ENCODE measurements around the gene SLC9A5. TPM values are rescaled to one million over a fixed set of nuclear protein-coding genes. Genes with fewer than 3 reads are reported as not detected.

Gene SLC9A5
- total and polyA plus RNA-seq, 9 donors = 0.36 to 3.1 (median 1.2) TPM

- intact Hi-C loops (cut with DNase I) = no loop called here
- 89 to 92% (median 91%) methylated on average over 39 to 40 of the region's 40 CpGs for whole genome bisulfite sequencing, 3 donors
- H3K4me1 ChIP-seq (ENCODE audit: insufficient read depth) = peaks cover 1% of the 10 kb centered on the region
- no peak overlapping the region for H3K27ac ChIP-seq
- H3K27me3 ChIP-seq = no peaks in the 10 kb centered on the region
- TF ChIP-seq EP300 (IDR thresholded peaks at IDR 0.05) (no peak), POLR2A (IDR thresholded peaks at IDR 0.05) (no peak), CTCF (IDR thresholded peaks at IDR 0.05) (no peak)
- no peak for DNase-seq
- H3K9me3 ChIP-seq = no peaks in the 10 kb centered on the region
- no peak overlapping the region for H3K4me3 ChIP-seq
- H3K36me3 ChIP-seq = no peaks in the 10 kb centered on the region
Observed at GRCh38 chr16:67201411-67202345, 47.1 kb upstream of the SLC9A5 start.

DNA sequence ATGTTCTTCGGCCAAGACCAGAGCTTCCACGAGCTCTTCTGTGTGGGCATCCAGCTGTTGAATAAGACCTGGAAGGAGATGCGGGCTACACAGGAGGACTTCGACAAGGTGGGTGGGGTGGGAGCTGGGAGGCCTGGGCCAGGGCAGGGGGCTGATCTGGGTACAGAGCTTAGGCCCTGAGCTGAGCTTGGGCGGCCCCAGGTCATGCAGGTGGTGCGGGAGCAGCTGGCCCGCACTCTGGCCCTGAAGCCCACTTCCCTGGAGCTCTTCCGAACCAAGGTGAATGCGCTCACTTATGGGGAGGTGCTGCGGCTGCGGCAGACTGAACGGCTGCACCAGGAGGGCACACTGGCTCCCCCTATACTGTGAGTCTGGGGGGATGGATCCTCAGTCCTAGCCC lies 46.4 kb upstream of the SLC9A5 start:
- H3K4me1 ChIP-seq (ENCODE audit: insufficient read depth) = peaks cover 6% of the 10 kb centered on the region
- no peaks in the 10 kb centered on the region for H3K9me3 ChIP-seq
- H3K4me3 ChIP-seq = no peak overlapping the region
- H3K27me3 ChIP-seq = no peaks in the 10 kb centered on the region
- DNase-seq = no peak
- 86 to 93% (median 88%) methylated on average over 12 of the region's 12 CpGs for WGBS, 3 donors
- H3K27ac ChIP-seq = no peak overlapping the region
- H3K36me3 ChIP-seq = no peaks in the 10 kb centered on the region
- TF ChIP-seq CTCF (IDR thresholded peaks at IDR 0.05) (no peak), POLR2A (IDR thresholded peaks at IDR 0.05) (no peak), EP300 (IDR thresholded peaks at IDR 0.05) (no peak)
- intact Hi-C loops (cut with DNase I) = no loop called here

DNA sequence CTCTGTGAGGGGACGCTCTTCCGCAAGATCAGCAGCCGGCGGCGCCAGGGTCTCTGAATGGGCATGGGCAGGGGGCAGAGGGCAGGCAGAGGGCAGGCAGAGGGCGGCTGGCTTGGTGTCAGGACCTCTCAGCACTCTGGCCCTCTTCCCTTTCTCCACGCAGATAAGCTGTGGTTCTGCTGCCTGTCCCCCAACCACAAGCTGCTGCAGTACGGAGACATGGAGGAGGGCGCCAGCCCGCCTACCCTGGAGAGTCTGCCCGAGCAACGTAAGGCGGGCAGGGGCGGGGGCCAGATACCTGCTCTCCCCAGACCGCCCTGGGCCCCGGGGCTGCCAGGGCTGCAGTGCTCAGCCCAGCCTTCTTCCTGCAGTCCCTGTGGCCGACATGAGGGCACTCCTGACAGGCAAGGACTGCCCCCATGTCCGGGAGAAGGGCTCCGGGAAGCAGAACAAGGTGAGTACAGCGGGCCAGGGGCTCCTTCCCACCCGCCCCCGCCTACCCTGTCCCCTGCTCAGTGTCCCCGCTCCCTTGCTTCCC lies 45.8 kb upstream of the SLC9A5 start:
- no peak overlapping the region for H3K27ac ChIP-seq
- intact Hi-C loops (cut with DNase I) = no loop called here
- 83 to 87% (median 86%) methylated on average over 23 of the region's 23 CpGs for WGBS, 3 donors
- H3K4me1 ChIP-seq (ENCODE audit: insufficient read depth) = peaks cover 10% of the 10 kb centered on the region
- H3K4me3 ChIP-seq = no peak overlapping the region
- no peaks in the 10 kb centered on the region for H3K27me3 ChIP-seq
- no peaks in the 10 kb centered on the region for H3K9me3 ChIP-seq
- TF ChIP-seq POLR2A (IDR thresholded peaks at IDR 0.05) (no peak), CTCF (IDR thresholded peaks at IDR 0.05) (no peak), EP300 (IDR thresholded peaks at IDR 0.05) (no peak)
- no peaks in the 10 kb centered on the region for H3K36me3 ChIP-seq
- DNase-seq = no peak

DNA sequence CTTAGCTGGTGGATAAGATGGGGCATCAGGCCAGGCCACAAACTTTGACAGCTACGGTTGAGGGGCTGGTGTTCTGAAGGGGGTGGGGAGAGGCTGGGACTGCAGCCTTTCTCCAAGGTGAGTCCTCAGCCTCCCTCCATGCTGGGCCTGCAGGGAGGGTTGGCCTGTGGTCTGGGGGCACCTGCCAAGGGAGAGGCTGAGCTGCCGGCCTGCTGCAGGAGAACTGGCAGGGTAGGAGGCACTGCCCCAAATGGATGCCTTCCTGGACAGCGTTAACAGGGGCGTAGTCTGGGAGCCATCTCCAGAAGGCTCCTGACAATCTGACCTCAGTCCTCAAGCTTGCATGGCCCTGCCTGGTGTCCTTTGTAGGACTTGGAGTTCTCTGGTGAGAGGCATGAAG lies 44.7 kb upstream of the SLC9A5 start:
- TF ChIP-seq POLR2A (IDR thresholded peaks at IDR 0.05) = no peak
- no peak for TF ChIP-seq EP300 (IDR thresholded peaks at IDR 0.05)
- TF ChIP-seq CTCF (IDR thresholded peaks at IDR 0.05) = no peak
- Histone ChIP-seq H3K4me1 (ENCODE audit: insufficient read depth) (peaks cover 10% of the 10 kb centered on the region), H3K36me3 (no peaks in the 10 kb centered on the region), H3K27ac (no peak overlapping the region), H3K27me3 (no peaks in the 10 kb centered on the region), H3K4me3 (no peak overlapping the region), H3K9me3 (no peaks in the 10 kb centered on the region)
- intact Hi-C loops (cut with DNase I) = no loop called here
- 62 to 77% (median 71%) methylated on average over 4 of the region's 4 CpGs for whole genome bisulfite sequencing, 3 donors
- DNase-seq = no peak

All from ovary (tissue), 9 donors.